Keratinocyte (primary cell): ENCODE results near the gene EVX2.

ENCODE experiments used
- EZH2 ChIP-seq: IDR thresholded peaks from one replicate; pipeline ENCODE4 v1.6.1; 2012; ENCODE audit warnings: inconsistent platforms, mild to moderate bottlenecking, low read length, moderate library complexity
- TF ChIP-seq, protein P1 (sequence below), 3 experiments: IDR thresholded peaks in 1 of 3; conservative IDR thresholded peaks in 1 of 3; optimal IDR thresholded peaks in 1 of 3; 2 replicates in 2 of 3; 3 replicates in 1 of 3; pipeline versions ENCODE3 to v1.5.1; 2011; ENCODE audit warnings: low read length in 3 of 3, mild to moderate bottlenecking in 3 of 3, moderate library complexity in 2 of 3, control low read depth in 1 of 3, inconsistent platforms in 1 of 3; ENCODE audit not compliant: insufficient read depth in 2 of 3; ENCODE audit errors: extremely low read depth in 1 of 3

DNA sequence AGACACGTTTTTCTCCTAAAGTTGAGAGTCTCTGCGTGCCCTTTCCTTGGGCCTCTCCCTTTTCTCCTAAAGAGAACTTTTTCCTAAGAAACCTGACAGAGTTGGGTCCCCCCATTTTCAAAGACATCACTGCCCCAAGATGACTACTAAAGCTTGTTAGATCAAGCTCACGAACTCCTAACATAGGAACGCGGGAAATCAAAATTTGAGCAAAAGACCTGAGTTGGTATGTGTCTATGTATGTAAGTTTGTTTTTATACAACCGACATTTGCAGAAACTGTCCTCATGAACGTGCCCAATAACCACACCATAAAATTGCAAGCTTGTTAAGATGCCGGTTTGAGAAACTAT lies 10.1 kb upstream of the EVX2 start:
- TF ChIP-seq, protein P1, sequence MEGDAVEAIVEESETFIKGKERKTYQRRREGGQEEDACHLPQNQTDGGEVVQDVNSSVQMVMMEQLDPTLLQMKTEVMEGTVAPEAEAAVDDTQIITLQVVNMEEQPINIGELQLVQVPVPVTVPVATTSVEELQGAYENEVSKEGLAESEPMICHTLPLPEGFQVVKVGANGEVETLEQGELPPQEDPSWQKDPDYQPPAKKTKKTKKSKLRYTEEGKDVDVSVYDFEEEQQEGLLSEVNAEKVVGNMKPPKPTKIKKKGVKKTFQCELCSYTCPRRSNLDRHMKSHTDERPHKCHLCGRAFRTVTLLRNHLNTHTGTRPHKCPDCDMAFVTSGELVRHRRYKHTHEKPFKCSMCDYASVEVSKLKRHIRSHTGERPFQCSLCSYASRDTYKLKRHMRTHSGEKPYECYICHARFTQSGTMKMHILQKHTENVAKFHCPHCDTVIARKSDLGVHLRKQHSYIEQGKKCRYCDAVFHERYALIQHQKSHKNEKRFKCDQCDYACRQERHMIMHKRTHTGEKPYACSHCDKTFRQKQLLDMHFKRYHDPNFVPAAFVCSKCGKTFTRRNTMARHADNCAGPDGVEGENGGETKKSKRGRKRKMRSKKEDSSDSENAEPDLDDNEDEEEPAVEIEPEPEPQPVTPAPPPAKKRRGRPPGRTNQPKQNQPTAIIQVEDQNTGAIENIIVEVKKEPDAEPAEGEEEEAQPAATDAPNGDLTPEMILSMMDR (optimal IDR thresholded peaks at IDR 0.05 in 1 of 3, IDR thresholded peaks at IDR 0.05 in 1 of 3, conservative IDR thresholded peaks at IDR 0.05 in 1 of 3; ENCODE audit: extremely low read depth in 1 of 3, insufficient read depth in 2 of 3, low read length in 3 of 3) = no peak
- no peak for TF ChIP-seq EZH2
